Measurements from ENCODE around the gene CPXM1. TPM values are rescaled to one million over a fixed set of nuclear protein-coding genes. Genes with fewer than 3 reads are reported as not detected.
A peak's percentile ranks its signal among the peaks of the same experiment; 100 is the strongest.

Gene CPXM1
- total RNA-seq, 1 donor = under 0.01 TPM

- peaks cover 55% of the 10 kb centered on the region for H3K27me3 ChIP-seq (ENCODE audit: insufficient read depth, low read length)
- no peak overlapping the region for H3K4me3 ChIP-seq (ENCODE audit: insufficient read depth, low read length)
- H3K4me2 ChIP-seq (ENCODE audit: insufficient read depth, low read length) = no peak overlapping the region
- no peak overlapping the region for H3K27ac ChIP-seq (ENCODE audit: low read depth, low read length)
- peaks cover under 1% of the 10 kb centered on the region for H3K9me3 ChIP-seq (ENCODE audit: low read depth, low read length)
- no peaks in the 10 kb centered on the region for H3K79me2 ChIP-seq (ENCODE audit: insufficient read depth, low read length)
- no peak overlapping the region for H2AFZ ChIP-seq (ENCODE audit: low read length)
- no peak for DNase-seq (ENCODE audit: insufficient read length, low spot score, missing footprints)
- no peak for TF ChIP-seq CTCF (IDR thresholded peaks at IDR 0.05; ENCODE audit: extremely low read depth, low read depth, low read length)
- H3K4me1 ChIP-seq (ENCODE audit: insufficient read depth, low read length) = peaks cover 4% of the 10 kb centered on the region
- H4K20me1 ChIP-seq (ENCODE audit: insufficient read depth, low read length) = no peaks in the 10 kb centered on the region
- no peaks in the 10 kb centered on the region for H3K36me3 ChIP-seq (ENCODE audit: insufficient read depth, low read length)
These were observed 6.6 kb upstream of the CPXM1 start for GRCh38 chr20:2807019-2807418.

- H3K9me3 ChIP-seq (ENCODE audit: low read depth, low read length) = no peaks in the 10 kb centered on the region
- H4K20me1 ChIP-seq (ENCODE audit: insufficient read depth, low read length) = no peaks in the 10 kb centered on the region
- H3K79me2 ChIP-seq (ENCODE audit: insufficient read depth, low read length) = no peaks in the 10 kb centered on the region
- H3K36me3 ChIP-seq (ENCODE audit: insufficient read depth, low read length) = no peaks in the 10 kb centered on the region
- peaks cover 61% of the 10 kb centered on the region for H3K27me3 ChIP-seq (ENCODE audit: insufficient read depth, low read length)
- no peak overlapping the region for H3K4me2 ChIP-seq (ENCODE audit: insufficient read depth, low read length)
- no peak overlapping the region for H3K27ac ChIP-seq (ENCODE audit: low read depth, low read length)
- H2AFZ ChIP-seq (ENCODE audit: low read length) = no peak overlapping the region
- H3K4me1 ChIP-seq (ENCODE audit: insufficient read depth, low read length) = peaks cover 4% of the 10 kb centered on the region
- peak; percentile 44 for DNase-seq (ENCODE audit: insufficient read length, low spot score, missing footprints)
- TF ChIP-seq CTCF (IDR thresholded peaks at IDR 0.05; ENCODE audit: extremely low read depth, low read depth, low read length) = no peak
- H3K4me3 ChIP-seq (ENCODE audit: insufficient read depth, low read length) = no peak overlapping the region
These were observed 5.9 kb upstream of the CPXM1 start for GRCh38 chr20:2806351-2806701.

GRCh38 chr20:2805689-2806350, 5.4 kb upstream of the CPXM1 start:
- Histone ChIP-seq H3K27ac (ENCODE audit: low read depth, low read length) (no peak overlapping the region), H3K4me1 (ENCODE audit: insufficient read depth, low read length) (peaks cover 4% of the 10 kb centered on the region), H2AFZ (ENCODE audit: low read length) (no peak overlapping the region), H3K4me3 (ENCODE audit: insufficient read depth, low read length) (no peak overlapping the region), H3K4me2 (ENCODE audit: insufficient read depth, low read length) (no peak overlapping the region), H3K27me3 (ENCODE audit: insufficient read depth, low read length) (peaks cover 66% of the 10 kb centered on the region), H3K79me2 (ENCODE audit: insufficient read depth, low read length) (no peaks in the 10 kb centered on the region), H4K20me1 (ENCODE audit: insufficient read depth, low read length) (no peaks in the 10 kb centered on the region), H3K36me3 (ENCODE audit: insufficient read depth, low read length) (no peaks in the 10 kb centered on the region), H3K9me3 (ENCODE audit: low read depth, low read length) (no peaks in the 10 kb centered on the region)
- no peak for TF ChIP-seq CTCF (IDR thresholded peaks at IDR 0.05; ENCODE audit: extremely low read depth, low read depth, low read length)
- DNase-seq (ENCODE audit: insufficient read length, low spot score, missing footprints) = peak; percentile 72

GRCh38 chr20:2804852-2805688, 4.6 kb upstream of the CPXM1 start:
- no peak for TF ChIP-seq CTCF (IDR thresholded peaks at IDR 0.05; ENCODE audit: extremely low read depth, low read depth, low read length)
- H3K4me1 ChIP-seq (ENCODE audit: insufficient read depth, low read length) = peaks cover 4% of the 10 kb centered on the region
- DNase-seq (ENCODE audit: insufficient read length, low spot score, missing footprints) = peak; percentile 86
- no peaks in the 10 kb centered on the region for H4K20me1 ChIP-seq (ENCODE audit: insufficient read depth, low read length)
- peaks cover 73% of the 10 kb centered on the region for H3K27me3 ChIP-seq (ENCODE audit: insufficient read depth, low read length)
- no peak overlapping the region for H2AFZ ChIP-seq (ENCODE audit: low read length)
- H3K36me3 ChIP-seq (ENCODE audit: insufficient read depth, low read length) = no peaks in the 10 kb centered on the region
- H3K79me2 ChIP-seq (ENCODE audit: insufficient read depth, low read length) = no peaks in the 10 kb centered on the region
- H3K9me3 ChIP-seq (ENCODE audit: low read depth, low read length) = no peaks in the 10 kb centered on the region
- H3K4me2 ChIP-seq (ENCODE audit: insufficient read depth, low read length) = no peak overlapping the region
- H3K4me3 ChIP-seq (ENCODE audit: insufficient read depth, low read length) = no peak overlapping the region
- no peak overlapping the region for H3K27ac ChIP-seq (ENCODE audit: low read depth, low read length)
